Ammon's horn (tissue), 1 donor: ENCODE results near the gene CORO2B.
"Not testable (repeated sequence)": the region's sequence is repeated elsewhere in the genome, so short reads cannot be mapped to it uniquely, and the experiment has no call there.

Source experiments
- DNase-seq: peaks from one replicate; pipeline ENCODE4 v3.0.0-alpha.2; 2016; ENCODE audit warnings: low spot score

Gene CORO2B

GRCh38 chr15:68733666-68734065 lies 154.9 kb downstream of the CORO2B start:
- DNase-seq, result no peak

GRCh38 chr15:68734352-68734751 lies 155.6 kb downstream of the CORO2B start:
- no peak for DNase-seq

- DNase-seq, result no peak
Measured at GRCh38 chr15:68734881-68735280, 156.1 kb downstream of the CORO2B start.

- no peak for DNase-seq
Measured at GRCh38 chr15:68735610-68736009, 156.8 kb downstream of the CORO2B start.

GRCh38 chr15:68739390-68740080 lies 160.7 kb downstream of the CORO2B start:
- DNase-seq, result peak; percentile 82

GRCh38 chr15:68743256-68743655 lies 164.5 kb downstream of the CORO2B start:
- DNase-seq, result no peak

- no peak for DNase-seq
Measured at GRCh38 chr15:68749365-68749764, 170.6 kb downstream of the CORO2B start.

GRCh38 chr15:68749793-68750192 lies 171.0 kb downstream of the CORO2B start:
- DNase-seq, result no peak

- no peak for DNase-seq
Measured at GRCh38 chr15:68751622-68752021, 172.8 kb downstream of the CORO2B start.

GRCh38 chr15:68755731-68756130 lies 176.9 kb downstream of the CORO2B start:
- no peak for DNase-seq

GRCh38 chr15:68759982-68760579 lies 181.3 kb downstream of the CORO2B start:
- DNase-seq, result not testable (repeated sequence)

GRCh38 chr15:68763063-68763462 lies 184.3 kb downstream of the CORO2B start:
- DNase-seq, result no peak

GRCh38 chr15:68764090-68764489 lies 185.3 kb downstream of the CORO2B start:
- DNase-seq, result no peak

GRCh38 chr15:68765602-68766368 lies 187.0 kb downstream of the CORO2B start:
- no peak for DNase-seq

GRCh38 chr15:68767833-68768232 lies 189.0 kb downstream of the CORO2B start:
- no peak for DNase-seq

GRCh38 chr15:68768321-68768720 lies 189.5 kb downstream of the CORO2B start:
- no peak for DNase-seq

GRCh38 chr15:68769702-68770101 lies 190.9 kb downstream of the CORO2B start:
- no peak for DNase-seq

- no peak for DNase-seq
Measured at GRCh38 chr15:68770216-68770615, 191.4 kb downstream of the CORO2B start.

- no peak for DNase-seq
Measured at GRCh38 chr15:68773036-68773435, 194.2 kb downstream of the CORO2B start.

GRCh38 chr15:68774120-68774519 lies 195.3 kb downstream of the CORO2B start:
- DNase-seq, result no peak

- DNase-seq, result no peak
Measured at GRCh38 chr15:68774521-68775235, 195.9 kb downstream of the CORO2B start.

- no peak for DNase-seq
Measured at GRCh38 chr15:68775236-68775577, 196.4 kb downstream of the CORO2B start.
